OCI-LY3 (cell line): Measurements from ENCODE around the gene CFAP92.

Experiments used
- CTCF ChIP-seq: fragments of 200-600, 300-600 bp; sonication (generic); IDR thresholded peaks from 2 replicates; pipeline ENCODE4 v1.5.1; 2014; ENCODE audit warnings: antibody characterized with exemption, low read length, low read depth
- EZH2phosphoT487 ChIP-seq: fragments of 200-600 bp; shearing (Covaris generic); IDR thresholded peaks from 2 replicates; pipeline ENCODE4 v1.6.1; 2018; ENCODE audit warnings: antibody characterized with exemption, mixed run types, low read depth

DNA sequence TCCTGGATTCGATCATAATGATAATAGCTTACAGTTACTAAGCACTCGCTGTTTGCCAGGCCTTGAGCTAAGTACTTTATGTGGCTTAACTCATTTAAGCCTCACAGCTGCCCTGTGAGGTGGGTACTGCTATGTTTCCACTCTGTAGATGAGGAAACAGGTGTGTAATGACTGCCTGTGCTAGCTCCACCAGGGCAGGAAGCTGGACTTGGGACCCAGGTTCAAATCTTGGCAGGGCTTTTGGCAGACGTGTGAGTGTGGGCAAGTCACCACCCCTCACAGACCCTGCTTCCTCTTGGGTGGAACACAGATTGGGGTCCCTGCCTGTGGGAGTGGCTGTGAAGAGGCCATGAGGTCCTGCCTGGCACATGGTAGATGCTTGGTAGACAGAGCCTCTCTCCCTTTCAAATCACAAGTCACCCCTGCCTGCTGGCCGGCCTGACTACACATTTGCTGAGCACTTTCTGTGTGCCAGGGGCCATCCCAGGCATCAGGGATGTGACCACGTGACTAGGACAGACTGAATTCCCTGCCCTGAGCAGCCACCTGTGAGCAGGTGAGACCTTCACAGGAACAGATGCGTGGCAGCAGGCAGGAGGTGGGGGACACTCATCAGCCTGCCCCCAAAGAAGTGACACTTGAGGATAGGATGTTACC, 10.9 kb upstream of the CFAP92 start:
- TF ChIP-seq CTCF (no peak), EZH2phosphoT487 (no peak)
